SU-DHL-6 (cell line): ENCODE results near the gene CSF2.

Source experiments
- H2AFZ ChIP-seq: fragments of 200-600 bp; sonication (generic); 2 replicates; pipeline ENCODE4 v1.6.1; 2014; ENCODE audit warnings: low read depth, mild to moderate bottlenecking, moderate library complexity, mixed read lengths, antibody characterized with exemption, low read length; ENCODE audit not compliant: severe bottlenecking
- H3F3A ChIP-seq: fragments of 200-600 bp; shearing (Covaris generic); 2 replicates; pipeline ENCODE4 v1.6.0; 2016; ENCODE audit warnings: antibody characterized with exemption, mild to moderate bottlenecking; ENCODE audit not compliant: insufficient read depth
- H3K27ac ChIP-seq: fragments of 200-600 bp; sonication (generic); 2 replicates; pipeline ENCODE4 v1.5.1; 2016; ENCODE audit warnings: low read depth, mild to moderate bottlenecking, low read length, moderate library complexity, mixed read lengths
- H3K27me3 ChIP-seq: fragments of 200-600 bp; sonication (generic), shearing (Covaris generic); 2 replicates; pipeline ENCODE4 v1.6.0; 2014; ENCODE audit warnings: mild to moderate bottlenecking, low read length
- H3K36me3 ChIP-seq: fragments of 200-600 bp; sonication (generic); 2 replicates; pipeline ENCODE4 v1.6.1; 2014; ENCODE audit warnings: mild to moderate bottlenecking, low read length, mixed read lengths
- H3K4me2 ChIP-seq: fragments of 300-600, 200-600 bp; shearing (Covaris generic), sonication (generic); 2 replicates; pipeline ENCODE4 v1.6.0; 2014; ENCODE audit warnings: low read length, low read depth, mild to moderate bottlenecking; ENCODE audit not compliant: poor library complexity, severe bottlenecking
- H3K4me3 ChIP-seq: fragments of 200-600 bp; sonication (generic); 2 replicates; pipeline ENCODE4 v1.5.1; 2014; ENCODE audit warnings: antibody characterized with exemption, low read length, mild to moderate bottlenecking, mixed read lengths; ENCODE audit not compliant: insufficient read depth, poor library complexity, severe bottlenecking
- H3K79me2 ChIP-seq: fragments of 200-600 bp; sonication (generic); 2 replicates; pipeline ENCODE4 v1.6.1; 2014; ENCODE audit warnings: mild to moderate bottlenecking, low read length, moderate library complexity; ENCODE audit not compliant: insufficient read depth
- H3K9ac ChIP-seq: fragments of 200-600 bp; sonication (generic); 2 replicates; pipeline ENCODE4 v1.7.0; 2014; ENCODE audit warnings: mild to moderate bottlenecking, low read length
- H3K9me2 ChIP-seq: fragments of 200-600 bp; sonication (generic); replicated peaks from 2 replicates; pipeline ENCODE4 v1.6.1; 2014; ENCODE audit warnings: low read length; ENCODE audit not compliant: insufficient read depth
- H3K9me3 ChIP-seq: fragments of 200-600 bp; sonication (generic); 2 replicates; pipeline ENCODE4 v1.6.1; 2014; ENCODE audit warnings: low read length, mixed read lengths; ENCODE audit not compliant: insufficient read depth
- H4K20me1 ChIP-seq: fragments of 200-600 bp; sonication (generic); 2 replicates; pipeline ENCODE4 v1.6.1; 2014; ENCODE audit warnings: low read depth, mild to moderate bottlenecking, antibody characterized with exemption, low read length, moderate library complexity, mixed read lengths
- CTCF ChIP-seq: fragments of 200-600 bp; sonication (generic); IDR thresholded peaks from one replicate; pipeline ENCODE4 v1.5.1; 2017; ENCODE audit warnings: antibody characterized with exemption, mild to moderate bottlenecking, low read length, moderate library complexity; ENCODE audit not compliant: insufficient read depth, poor library complexity, severe bottlenecking
- EZH2phosphoT487 ChIP-seq: fragments of 200-600 bp; sonication (generic), shearing (Covaris generic); conservative IDR thresholded peaks from 2 replicates; pipeline ENCODE4 v1.6.1; 2018; ENCODE audit warnings: mild to moderate bottlenecking, antibody characterized with exemption, low read length, moderate library complexity, mixed read lengths

Gene CSF2

GRCh38 chr5:132064140-132064539 lies 9.4 kb upstream of the CSF2 start:
- Histone ChIP-seq H3K27me3 (no peaks in the 10 kb centered on the region), H3F3A (no peaks in the 10 kb centered on the region), H3K4me3 (no peak overlapping the region), H3K36me3 (no peaks in the 10 kb centered on the region), H3K9me2 (no peaks in the 10 kb centered on the region), H3K4me2 (no peak overlapping the region), H3K79me2 (no peaks in the 10 kb centered on the region), H3K9ac (no peak overlapping the region), H3K9me3 (no peaks in the 10 kb centered on the region), H2AFZ (no peak overlapping the region), H4K20me1 (no peaks in the 10 kb centered on the region), H3K27ac (no peak overlapping the region)
- TF ChIP-seq CTCF (no peak), EZH2phosphoT487 (no peak)

- H3K4me2 ChIP-seq: no peak overlapping the region
- no peaks in the 10 kb centered on the region for H3K36me3 ChIP-seq
- H3K27ac ChIP-seq: no peak overlapping the region
These were observed 8.8 kb upstream of the CSF2 start for GRCh38 chr5:132064738-132065331.

GRCh38 chr5:132065351-132065937 lies 8.1 kb upstream of the CSF2 start:
- no peak for TF ChIP-seq EZH2phosphoT487
- TF ChIP-seq CTCF: peak; percentile 36
- Histone ChIP-seq H3K36me3 (no peaks in the 10 kb centered on the region), H2AFZ (no peak overlapping the region), H3K27me3 (no peaks in the 10 kb centered on the region), H4K20me1 (no peaks in the 10 kb centered on the region), H3K9me2 (no peaks in the 10 kb centered on the region), H3K4me3 (no peak overlapping the region), H3K79me2 (no peaks in the 10 kb centered on the region), H3K9ac (no peak overlapping the region), H3F3A (no peaks in the 10 kb centered on the region), H3K9me3 (no peaks in the 10 kb centered on the region), H3K27ac (no peak overlapping the region), H3K4me2 (no peak overlapping the region)

More at GRCh38 chr5:132064738-132065331, 8.8 kb upstream of the CSF2 start:
- Histone ChIP-seq H3K4me3 (no peak overlapping the region), H3K9me3 (no peaks in the 10 kb centered on the region), H2AFZ (no peak overlapping the region), H3K9me2 (no peaks in the 10 kb centered on the region), H3K27me3 (no peaks in the 10 kb centered on the region), H3K79me2 (no peaks in the 10 kb centered on the region), H4K20me1 (no peaks in the 10 kb centered on the region), H3F3A (no peaks in the 10 kb centered on the region), H3K9ac (no peak overlapping the region)
- TF ChIP-seq EZH2phosphoT487 (no peak), CTCF (peak; percentile 81)
